Myocyte (in vitro differentiated cells): Measurements from ENCODE around the gene GPR151. TPM values are rescaled to one million over a fixed set of nuclear protein-coding genes. Genes with fewer than 3 reads are reported as not detected.
A peak's percentile ranks its signal among the peaks of the same experiment; 100 is the strongest.

Experiments used
- DNase-seq: peaks from one replicate; pipeline ENCODE4 v3.0.0-alpha.2; 2012; ENCODE audit warnings: low read depth
- total RNA-seq: library from RNA; depleted of rRNA; stranded (reverse); fragments of >200 nt; gene quantifications from 2 replicates; pipeline ENCODE4 v1.2.3, GENCODE V29; 2014

GPR151 gene
- total RNA-seq, 1 donor from 2014 or later: not detected

DNA sequence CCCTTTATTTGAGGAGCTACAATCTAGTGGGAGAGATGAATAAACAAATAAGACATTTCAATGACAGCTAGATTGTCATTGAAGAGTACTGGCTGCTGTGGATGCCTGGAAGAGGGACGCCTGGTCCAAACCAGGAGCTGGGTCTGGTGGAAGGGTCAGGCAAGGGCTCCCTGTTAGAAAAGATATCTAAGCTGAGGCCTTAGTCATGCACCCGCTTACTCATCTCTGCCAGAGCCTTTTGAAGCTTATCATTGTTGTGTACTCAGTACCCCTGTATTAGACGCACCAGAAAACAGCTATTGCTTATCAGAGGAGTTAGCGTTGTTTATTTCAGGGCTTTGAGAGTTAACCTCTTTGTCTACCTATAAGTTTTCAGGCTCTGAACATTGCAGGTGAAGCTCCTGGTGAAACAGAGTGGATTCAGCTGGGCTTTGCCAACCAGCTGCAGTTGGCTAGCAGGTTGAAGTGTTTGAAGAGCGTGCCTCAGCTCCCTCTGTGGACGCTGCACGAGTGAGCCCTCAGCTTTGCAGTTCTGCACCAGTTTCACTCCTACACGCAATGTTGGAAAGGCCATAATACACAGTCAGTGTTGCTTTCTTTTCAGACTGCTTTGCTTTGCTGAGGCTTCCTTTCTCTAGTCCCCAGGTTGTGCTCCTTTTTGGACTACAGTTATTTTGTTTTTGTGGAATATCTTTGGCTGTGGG lies 5.6 kb upstream of the GPR151 start:
- no peak for DNase-seq

DNA sequence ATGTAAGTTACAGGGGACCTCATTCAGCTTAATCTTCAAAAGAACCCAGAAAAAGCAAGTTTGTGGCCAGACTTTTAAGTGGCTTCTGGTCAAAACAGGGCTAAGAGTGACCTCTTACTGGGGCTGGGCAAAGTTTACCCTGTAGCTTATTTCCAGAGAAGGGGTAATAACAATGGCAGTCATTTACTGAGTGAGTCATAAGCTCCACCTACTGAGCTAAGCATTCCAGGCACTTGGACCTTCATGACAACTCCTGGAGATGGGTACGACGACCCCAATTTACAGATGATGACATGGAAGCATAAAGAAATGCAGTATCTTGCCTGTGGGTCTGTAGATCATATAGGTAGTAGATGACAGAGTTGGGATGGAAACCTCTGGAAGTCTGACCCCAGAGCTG lies 4.7 kb upstream of the GPR151 start:
- DNase-seq: no peak

DNA sequence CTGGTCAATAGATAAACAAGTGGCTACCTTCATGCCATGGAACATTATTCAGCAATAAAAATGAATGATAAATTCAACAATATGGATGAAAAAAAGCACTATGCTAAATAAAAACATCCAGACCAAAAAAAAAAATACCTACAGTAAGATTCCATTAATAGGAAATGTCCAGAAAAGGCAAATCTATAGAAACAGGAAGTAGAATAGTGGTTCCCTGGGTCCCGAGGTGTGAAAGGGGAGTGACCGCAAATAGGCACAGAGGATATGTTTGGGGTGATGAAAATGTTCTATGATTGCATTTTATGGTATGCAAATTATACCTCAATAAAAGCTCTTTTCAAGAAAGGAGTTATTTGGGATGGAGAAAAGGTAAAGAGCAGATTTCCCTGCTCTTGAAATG lies 3.6 kb upstream of the GPR151 start:
- no peak for DNase-seq

DNA sequence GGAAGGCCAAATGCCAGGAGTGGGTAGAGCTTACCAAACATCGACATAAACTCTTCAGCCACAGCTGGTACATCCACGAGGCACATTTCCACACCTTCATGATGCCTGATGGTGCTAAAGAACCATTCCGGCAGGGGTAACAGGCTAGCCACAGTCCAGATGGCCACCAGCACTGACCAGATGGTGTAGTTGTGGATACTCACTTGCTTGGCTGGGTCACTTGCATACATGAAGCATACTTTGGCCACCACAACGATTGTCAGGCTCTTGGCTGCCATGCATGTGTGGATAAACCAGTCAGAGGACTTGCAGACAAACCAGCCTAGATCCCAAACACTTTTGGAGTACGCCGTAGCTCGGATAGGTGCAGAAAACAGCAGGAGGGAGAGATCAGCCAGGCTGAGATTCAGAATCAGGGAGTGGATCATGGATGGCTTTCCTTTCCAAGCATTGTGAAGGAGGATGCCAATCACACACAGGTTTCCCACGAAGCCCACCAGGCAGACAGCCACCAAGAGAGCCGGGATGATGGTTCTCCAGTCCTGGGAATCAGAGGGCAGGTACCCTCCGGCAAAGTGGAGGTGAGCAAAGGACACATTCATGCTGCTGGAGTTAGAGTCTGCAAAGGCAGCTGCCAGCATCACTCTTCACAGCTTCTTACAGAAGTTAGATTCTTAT lies 378 bp downstream of the GPR151 start:
- DNase-seq: peak; percentile 54

DNA sequence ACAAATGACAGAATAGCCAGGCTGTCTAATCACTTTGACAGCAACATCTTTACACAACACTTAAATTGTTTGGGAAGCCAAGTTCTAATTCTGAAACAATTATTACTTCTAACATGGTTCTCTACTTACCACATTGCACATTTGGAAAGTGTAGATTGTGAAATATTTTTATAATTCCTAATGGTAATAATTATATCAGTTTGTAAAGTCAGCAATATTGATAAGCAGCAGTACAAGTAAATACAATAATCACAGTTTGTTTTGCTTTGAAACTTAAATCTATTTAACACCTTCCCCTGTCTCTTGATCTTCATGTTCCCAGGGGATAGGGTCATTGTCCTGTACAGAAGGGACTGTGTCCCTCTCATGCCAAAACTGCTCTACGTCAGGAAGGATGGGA lies 1.4 kb downstream of the GPR151 start:
- no peak for DNase-seq

DNA sequence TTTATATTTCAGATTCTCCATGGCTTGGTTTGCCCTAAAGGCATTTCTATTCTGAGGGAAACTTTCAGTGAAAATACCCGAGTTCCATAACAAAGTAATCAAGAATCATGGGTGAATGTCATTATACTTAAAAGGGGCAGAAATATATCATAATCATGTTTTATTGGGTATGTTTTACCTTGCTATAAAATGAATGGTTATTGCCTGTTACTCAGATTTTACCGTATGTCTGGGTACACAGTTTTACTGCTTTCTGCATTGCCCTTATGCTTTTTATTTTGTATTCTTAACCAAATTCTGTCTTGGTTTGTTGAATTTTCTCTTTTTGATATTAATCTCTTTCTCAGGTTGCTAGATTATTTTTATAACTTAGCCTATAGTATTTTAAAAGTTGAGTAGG lies 2.5 kb downstream of the GPR151 start:
- no peak for DNase-seq

DNA sequence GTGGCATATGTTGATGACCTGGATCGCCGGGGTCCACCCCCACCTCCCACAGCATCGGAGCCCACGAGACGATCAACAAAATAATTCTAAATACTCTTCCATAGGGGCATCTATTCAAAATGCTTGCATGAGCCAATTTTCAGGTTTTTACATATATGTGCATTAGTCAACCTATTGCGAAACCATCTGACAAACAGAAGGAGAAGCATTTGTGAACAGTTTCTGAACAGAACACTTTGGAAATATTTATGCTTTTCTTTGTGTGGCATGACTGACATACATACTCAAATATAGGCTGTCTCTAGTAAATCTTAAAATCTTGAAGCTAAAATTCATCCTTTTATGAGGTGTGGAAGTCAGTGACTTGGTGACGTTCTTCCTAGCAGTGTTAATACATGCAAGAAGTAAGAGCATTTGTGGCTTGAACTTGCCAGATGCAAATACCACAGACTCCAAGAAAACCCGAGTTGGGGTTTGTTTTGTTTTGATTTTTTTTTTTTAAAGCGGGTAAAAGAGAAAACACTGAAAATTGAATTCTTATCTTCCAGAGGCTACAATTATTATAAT lies 5.3 kb downstream of the GPR151 start:
- DNase-seq: no peak

DNA sequence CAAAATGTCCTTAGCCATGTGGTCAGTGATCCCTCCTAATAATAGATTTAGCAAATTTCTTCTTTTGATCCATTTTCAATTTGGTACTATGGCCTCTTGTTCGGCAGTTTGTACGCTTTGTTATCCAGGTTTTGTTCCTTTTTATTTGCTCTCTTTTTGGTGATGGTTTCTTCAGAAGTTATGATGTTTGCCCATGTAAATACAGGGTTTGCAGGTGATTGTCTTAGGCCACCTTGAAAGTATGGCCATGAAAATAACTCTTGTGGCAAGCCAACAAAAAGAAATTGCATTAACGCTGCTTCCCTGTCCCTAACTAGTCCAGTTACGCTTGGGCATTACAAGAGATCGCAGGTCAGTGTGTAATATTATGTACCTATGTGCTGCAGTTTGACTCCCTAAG lies 8.6 kb downstream of the GPR151 start:
- no peak for DNase-seq

DNA sequence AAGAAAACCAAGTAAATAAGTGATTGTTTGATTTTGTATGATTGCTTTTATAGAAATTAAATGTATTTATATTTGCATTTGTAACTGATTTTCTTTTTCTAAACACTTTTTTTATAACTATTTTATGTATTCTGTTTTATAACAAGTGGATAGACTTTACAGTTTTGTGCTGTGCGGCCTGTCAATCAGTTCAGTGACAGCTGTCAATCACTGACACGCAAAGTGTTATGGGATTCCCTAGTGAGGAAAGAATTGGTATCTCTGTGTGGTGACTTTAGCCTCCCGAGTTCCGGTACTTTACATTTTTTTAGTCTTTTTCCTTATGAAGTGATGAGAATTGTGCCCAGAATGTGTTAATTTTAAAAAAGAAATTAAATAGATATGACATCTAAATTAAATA lies 16.3 kb downstream of the GPR151 start:
- DNase-seq: no peak

DNA sequence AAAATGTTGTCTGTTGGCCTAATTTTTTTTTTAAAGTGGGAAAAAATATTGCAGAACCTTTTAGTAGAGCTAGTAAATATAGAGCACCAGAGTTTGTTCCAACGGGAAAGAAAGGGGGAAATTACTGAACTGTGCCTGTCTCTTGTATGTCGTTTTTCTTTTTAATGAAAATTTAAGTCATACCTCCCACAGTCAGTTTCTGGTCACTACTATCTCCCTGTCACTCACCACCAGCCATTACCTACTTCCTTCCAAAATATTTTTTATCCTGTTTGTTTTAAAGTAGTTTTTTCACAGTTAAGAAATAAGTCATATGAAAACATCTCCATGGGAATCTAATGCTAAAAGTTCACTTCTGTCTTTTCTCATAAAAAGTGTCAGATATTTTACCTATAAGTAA lies 21.3 kb downstream of the GPR151 start:
- no peak for DNase-seq

DNA sequence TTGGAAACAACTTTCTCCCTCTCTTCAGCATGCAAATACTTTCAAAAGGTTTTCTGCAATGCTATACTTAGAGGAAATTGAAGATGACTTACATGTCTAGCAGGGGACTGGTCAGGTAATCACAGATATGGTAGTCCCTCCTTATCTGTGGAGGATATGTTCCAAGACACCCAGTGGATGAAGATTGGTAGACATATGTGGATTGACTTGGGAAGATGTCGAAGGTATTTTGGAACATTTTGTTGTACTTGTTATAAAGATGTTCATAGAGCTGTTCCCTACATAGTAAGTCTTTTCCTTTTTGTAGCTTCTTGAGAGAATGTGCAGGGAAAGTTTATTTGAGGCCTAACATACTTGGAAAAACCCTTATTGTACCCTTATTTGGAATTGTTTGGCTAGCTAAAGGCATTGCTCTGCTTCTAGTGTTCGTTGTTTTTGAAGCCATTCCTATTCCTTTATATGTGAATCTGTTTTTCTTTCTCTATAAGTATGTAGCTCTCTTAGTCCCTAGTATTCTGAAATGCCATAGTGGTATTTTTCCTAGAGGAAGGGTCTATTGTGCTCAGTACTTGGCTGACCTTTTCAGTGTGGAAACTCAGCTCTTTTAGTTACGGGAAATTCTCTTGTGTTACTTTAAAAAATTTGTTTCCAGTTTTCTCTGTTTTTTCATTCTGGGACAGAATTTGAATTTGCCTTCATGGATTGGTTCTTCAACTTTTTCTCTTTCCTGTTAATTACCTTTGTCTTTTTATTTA lies 25.7 kb downstream of the GPR151 start:
- DNase-seq: no peak

DNA sequence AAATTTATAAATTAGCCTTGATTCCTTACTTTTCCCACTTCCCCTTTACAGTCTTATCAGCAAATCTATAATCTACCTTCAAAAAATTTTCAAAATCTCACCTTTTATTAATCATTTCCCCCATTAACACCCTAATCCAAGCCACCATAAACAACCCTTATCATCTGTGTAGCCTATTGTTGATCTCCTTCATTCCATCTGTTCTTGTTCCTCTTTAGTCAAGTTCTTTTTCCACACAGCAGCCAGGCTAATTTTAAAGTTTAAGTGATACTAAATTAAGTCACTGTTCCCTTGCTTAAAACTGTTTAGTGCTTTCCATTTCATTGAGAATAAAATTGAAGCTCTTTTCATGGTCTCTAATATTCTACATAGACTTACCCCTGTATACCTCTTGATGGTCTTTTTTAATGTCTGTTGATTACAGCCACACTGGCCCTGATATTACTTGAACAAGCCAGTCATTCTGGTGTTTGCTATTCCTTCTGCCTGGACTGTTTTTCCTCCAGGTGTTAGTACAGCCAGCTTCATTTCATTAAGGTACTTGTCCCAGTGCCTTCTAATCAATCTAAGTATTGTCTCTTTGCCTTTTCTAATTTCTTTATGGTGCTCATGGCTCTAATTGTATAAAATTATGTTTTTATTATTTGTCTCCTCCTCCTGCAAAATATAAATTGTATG lies 31.1 kb downstream of the GPR151 start:
- no peak for DNase-seq

DNA sequence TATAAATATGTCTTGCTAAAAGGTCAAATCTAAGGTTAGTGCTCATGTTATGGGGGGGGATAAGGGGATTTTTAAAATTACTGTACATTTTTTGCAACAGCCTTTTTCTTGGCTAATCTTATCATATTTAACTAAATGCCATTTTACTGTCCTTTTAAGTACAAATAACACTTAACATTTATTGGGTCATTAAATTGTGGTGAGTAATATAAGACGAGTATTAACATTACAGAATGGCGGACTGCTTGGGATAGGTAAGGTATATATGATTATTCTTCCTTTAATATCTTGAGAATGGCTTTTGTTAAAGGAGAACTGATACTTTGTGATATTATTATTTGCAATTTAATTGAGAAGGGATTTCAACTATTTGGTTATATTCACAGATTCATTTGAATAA lies 33.2 kb downstream of the GPR151 start:
- no peak for DNase-seq

DNA sequence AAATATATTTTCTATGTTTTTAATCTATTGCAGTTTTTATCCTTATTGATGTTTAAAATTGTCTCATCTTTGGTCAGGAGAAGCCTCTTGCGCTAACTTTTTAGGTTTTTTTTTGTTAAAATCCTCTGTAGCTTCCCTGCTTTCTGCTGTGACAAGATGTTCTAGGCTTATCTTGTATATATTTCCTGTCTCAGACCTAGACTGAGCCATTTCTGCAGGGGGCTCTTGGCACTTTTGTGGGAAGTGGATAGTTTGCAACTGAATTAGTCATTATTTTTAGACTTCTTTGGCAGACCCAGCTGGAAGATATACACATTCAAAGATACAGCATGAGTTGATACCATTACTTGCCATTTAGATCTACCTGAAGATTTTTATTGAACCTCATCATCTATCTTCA lies 40.1 kb downstream of the GPR151 start:
- no peak for DNase-seq

DNA sequence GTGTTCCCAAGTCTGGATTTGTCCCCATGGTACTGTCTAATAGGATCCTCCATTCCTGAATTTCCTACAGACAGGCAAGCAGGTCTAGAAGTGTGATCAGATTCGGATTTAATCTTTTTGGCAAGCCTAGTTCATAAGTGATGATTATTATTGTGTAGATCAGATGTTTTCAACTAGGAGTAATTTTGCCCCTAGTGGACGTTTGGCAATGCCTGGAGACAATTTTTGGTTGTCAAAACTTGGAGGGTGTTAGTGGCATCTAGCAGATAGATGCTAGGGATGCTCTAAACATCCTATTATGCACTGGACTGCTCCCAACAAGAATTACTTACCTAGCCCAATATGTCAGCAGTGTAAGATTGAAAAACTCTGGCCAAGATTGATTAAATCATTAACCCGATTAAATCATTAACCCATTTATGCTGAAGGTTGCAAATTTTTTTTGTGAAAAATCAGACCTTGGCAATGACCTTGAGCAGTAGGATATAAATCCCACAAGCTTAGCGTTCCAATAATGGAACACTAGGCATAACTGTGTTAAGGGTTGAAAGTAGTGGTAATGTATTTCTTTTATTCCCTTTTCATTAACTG lies 40.7 kb downstream of the GPR151 start:
- no peak for DNase-seq

DNA sequence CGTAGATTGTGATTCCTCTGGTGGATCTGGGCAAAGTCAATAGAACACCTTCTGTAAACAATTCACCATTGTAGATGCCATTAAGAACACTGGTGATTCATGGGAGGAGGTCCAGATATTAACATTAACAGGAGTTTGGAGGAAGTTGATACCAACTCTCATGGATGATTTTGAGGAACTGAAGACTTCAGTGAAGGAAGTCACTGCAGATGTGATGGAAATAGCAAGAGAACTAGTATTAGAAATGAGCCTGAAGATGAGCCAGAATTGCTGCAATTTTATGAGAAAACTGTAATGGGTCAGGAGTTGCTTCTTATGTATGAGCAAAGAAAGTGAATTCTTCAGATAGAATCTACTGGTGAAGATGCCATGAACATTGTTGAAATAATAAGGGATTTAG lies 41.9 kb downstream of the GPR151 start:
- no peak for DNase-seq

DNA sequence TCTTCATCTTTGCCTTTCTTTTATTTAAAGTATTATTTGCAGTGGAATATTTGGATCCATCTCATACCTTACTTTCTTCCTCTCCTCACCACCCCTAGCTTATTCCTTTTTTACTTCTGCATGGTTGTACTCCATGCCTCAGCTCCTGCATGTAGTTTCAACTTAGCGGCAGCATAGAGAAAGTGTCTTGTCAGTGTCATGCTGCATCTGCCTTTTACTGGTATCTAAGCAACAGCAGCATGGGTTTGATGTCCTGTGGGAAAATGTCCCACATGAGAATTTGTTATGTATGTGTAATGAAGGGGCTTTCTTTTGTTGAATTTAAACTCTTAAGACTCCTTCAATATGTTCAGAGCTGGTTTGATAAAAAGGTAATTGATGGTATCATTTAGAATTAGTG lies 48.2 kb downstream of the GPR151 start:
- peak; percentile 17 for DNase-seq

DNA sequence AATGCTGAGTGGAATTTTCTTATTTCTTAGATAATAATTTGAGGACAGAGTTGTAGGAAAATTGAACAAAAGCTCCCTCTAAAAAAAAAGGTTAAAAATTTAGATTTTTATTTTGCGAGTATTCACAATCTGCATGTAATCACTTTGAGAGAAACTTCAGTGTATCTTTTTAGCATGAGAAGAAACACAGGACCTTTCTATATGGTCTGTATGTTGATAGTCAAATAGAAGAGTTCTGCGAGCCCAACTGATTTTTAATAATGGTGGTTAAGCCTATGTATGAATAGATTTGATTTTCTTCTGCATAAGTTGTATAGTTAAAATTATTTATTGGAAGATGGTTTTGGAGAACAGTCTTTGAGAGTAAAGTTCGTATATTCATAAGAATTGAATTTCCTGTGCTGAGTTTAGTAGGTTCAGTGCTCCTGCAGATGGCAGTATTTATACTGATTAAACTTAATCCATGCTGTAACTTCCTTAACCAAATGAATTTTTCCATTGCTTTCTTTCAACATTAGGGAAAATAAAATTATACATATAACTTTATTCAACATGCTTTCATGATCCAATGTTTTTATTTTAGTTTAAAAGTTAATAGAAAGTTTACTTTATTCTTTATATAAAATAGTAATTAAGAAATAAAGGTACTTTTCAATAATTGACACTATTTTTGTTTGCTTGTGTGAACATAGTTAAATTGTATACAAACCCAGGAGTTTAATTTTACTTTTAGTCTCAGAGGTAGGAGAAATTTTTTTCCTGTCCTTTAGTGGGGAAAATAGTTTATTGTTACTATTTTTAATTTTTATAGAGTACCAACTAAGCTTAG lies 49.3 kb downstream of the GPR151 start:
- peak; percentile 18 for DNase-seq

DNA sequence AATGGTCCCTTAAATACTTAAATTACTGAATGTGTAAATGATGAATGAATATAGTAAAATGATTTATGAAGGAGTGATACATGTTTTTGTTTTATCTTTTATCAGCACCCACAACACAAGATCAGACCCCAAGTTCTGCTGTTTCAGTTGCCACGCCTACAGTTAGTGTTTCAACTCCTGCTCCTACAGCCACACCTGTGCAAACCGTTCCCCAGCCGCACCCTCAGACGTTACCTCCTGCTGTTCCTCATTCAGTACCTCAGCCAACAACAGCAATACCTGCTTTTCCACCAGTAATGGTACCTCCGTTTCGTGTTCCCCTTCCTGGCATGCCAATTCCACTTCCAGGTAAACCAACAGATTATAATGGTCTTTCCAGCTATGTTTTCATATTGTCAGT lies 52.5 kb downstream of the GPR151 start:
- DNase-seq: no peak
